ENCODE measurements around the gene KCTD15. TPM values are rescaled to one million over a fixed set of nuclear protein-coding genes. Genes with fewer than 3 reads are reported as not detected.

Gene KCTD15
- total RNA-seq, 1 donor from 2014 or later = 14.1 TPM

GRCh38 chr19:33865306-33865705, 68.6 kb downstream of the KCTD15 start:
- Mint-ChIP-seq H3K4me3 (ENCODE audit: low read depth) (no peak overlapping the region), H3K27ac (no peak overlapping the region), H3K27me3 (ENCODE audit: low read depth) (peaks cover 7% of the 10 kb centered on the region), H3K9me3 (no peaks in the 10 kb centered on the region), H3K36me3 (ENCODE audit: low read depth) (no peaks in the 10 kb centered on the region), H3K4me1 (ENCODE audit: low read depth) (no peaks in the 10 kb centered on the region)
- intact Hi-C loops (cut with micrococcal nuclease) = no loop called here
- no peak for DNase-seq (ENCODE audit: low spot score)

Other genes starting within 250 kb of the KCTD15 start
- gene CHST8, start 174.9 kb upstream of the KCTD15 start, total RNA-seq = not detected in 2 replicates

All from activated T-helper 2 cell treated with anti-CD3 and anti-CD28 coated beads, Interferon-gamma antibody, Interleukin-2, Interleukin-4, amounts not matched to agents 10 μg/mL and 5 μg/mL and 100 μg/mL, durations not matched to agents 14 hours and 24 hours and 36 hours (primary cell).